Measurements from ENCODE around the gene FPGS.

FPGS gene

DNA sequence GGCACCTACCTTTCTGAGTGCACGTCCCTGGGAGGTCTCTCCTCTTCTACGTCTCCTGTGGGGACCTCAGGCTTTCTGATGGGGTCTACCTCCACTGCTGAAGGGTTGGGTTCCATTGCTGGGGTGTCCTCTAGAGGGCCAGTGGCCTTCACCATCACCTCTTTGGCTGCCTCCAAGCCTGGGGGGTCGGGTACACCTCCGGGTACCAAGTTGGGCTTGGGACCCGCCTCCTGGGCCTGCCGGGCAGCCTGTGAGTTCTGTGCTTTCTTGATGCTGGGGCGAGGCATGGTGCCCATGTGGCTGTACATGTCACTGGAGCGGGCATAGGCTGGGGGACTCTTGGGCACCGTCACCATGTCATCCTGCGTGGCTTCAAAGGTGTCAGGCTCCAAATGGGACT lies 28.7 kb upstream of the FPGS start:
- peaks cover 46% of the 10 kb centered on the region for H3K4me1 ChIP-seq (ENCODE audit: control insufficient read depth, low read length)
- H3K79me2 ChIP-seq (ENCODE audit: control insufficient read depth, low read length), result peaks cover 36% of the 10 kb centered on the region
- no peak overlapping the region for H3K27ac ChIP-seq (ENCODE audit: low read depth, low read length)

GRCh38 chr9:127776195-127776923 lies 26.3 kb upstream of the FPGS start:
- Histone ChIP-seq H3K27ac (ENCODE audit: low read depth, low read length) (peak overlapping the region; percentile 96), H3K4me2 (ENCODE audit: low read length) (peak overlapping the region; percentile 97), H3K27me3 (ENCODE audit: control insufficient read depth, low read length) (no peaks in the 10 kb centered on the region), H3K9me3 (ENCODE audit: control insufficient read depth, insufficient read depth, low read length) (no peaks in the 10 kb centered on the region), H3K4me3 (ENCODE audit: low read length) (peak overlapping the region; percentile 95), H3F3A (ENCODE audit: control insufficient read depth, insufficient read depth) (peaks cover 32% of the 10 kb centered on the region), H3K36me3 (ENCODE audit: control insufficient read depth, low read length) (peaks cover 39% of the 10 kb centered on the region), H3K79me2 (ENCODE audit: control insufficient read depth, low read length) (peaks cover 27% of the 10 kb centered on the region), H3K4me1 (ENCODE audit: control insufficient read depth, low read length) (peaks cover 48% of the 10 kb centered on the region), H4K20me1 (ENCODE audit: control insufficient read depth, insufficient read depth, low read depth, low read length) (no peaks in the 10 kb centered on the region), H3K9me2 (replicated peaks; ENCODE audit: control insufficient read depth, low read length) (no peaks in the 10 kb centered on the region)
- TF ChIP-seq CTCF (IDR thresholded peaks at IDR 0.05; ENCODE audit: low read depth, low read length, poor library complexity, severe bottlenecking), result no peak
- no peak for TF ChIP-seq EZH2phosphoT487 (IDR thresholded peaks at IDR 0.05; ENCODE audit: borderline replicate concordance, low read length)

More for the DNA sequence above, 28.7 kb upstream of the FPGS start:
- H3K4me2 ChIP-seq (ENCODE audit: low read length), result no peak overlapping the region
- H3K27me3 ChIP-seq (ENCODE audit: control insufficient read depth, low read length), result no peaks in the 10 kb centered on the region
- peaks cover 8% of the 10 kb centered on the region; the same call in 1 of the 2 replicates for H4K20me1 ChIP-seq (ENCODE audit: control insufficient read depth, insufficient read depth, low read depth, low read length)
- no peaks in the 10 kb centered on the region for H3K9me2 ChIP-seq (replicated peaks; ENCODE audit: control insufficient read depth, low read length)
- H3F3A ChIP-seq (ENCODE audit: control insufficient read depth, insufficient read depth), result peaks cover 12% of the 10 kb centered on the region
- H3K9me3 ChIP-seq (ENCODE audit: control insufficient read depth, insufficient read depth, low read length), result no peaks in the 10 kb centered on the region
- TF ChIP-seq EZH2phosphoT487 (IDR thresholded peaks at IDR 0.05; ENCODE audit: borderline replicate concordance, low read length) (no peak), CTCF (IDR thresholded peaks at IDR 0.05; ENCODE audit: low read depth, low read length, poor library complexity, severe bottlenecking) (no peak)
- H3K36me3 ChIP-seq (ENCODE audit: control insufficient read depth, low read length), result peaks cover 50% of the 10 kb centered on the region
- H3K4me3 ChIP-seq (ENCODE audit: low read length), result no peak overlapping the region

DNA sequence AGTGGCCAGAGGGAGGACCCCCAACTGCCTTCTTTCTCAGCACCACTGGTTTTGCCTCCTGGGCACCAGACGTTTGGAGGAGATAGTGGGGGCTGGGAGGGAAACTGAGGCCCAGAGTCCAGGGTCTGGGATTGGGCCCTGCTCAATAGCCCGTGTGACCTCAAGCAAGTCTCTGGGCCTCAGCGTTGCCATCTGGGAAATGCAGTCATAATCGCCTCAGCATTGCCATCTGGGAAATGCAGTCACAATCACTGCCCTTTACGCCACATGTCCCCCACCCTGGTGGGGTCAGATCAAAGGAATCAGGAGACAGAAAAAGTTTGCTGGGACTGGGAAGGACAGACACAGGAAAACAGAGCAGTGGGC lies 25.8 kb upstream of the FPGS start:
- Histone ChIP-seq H3K36me3 (ENCODE audit: control insufficient read depth, low read length) (peaks cover 35% of the 10 kb centered on the region), H3K4me3 (ENCODE audit: low read length) (peak overlapping the region; percentile 95), H3K4me2 (ENCODE audit: low read length) (peak overlapping the region; percentile 97), H3K79me2 (ENCODE audit: control insufficient read depth, low read length) (peaks cover 27% of the 10 kb centered on the region), H3F3A (ENCODE audit: control insufficient read depth, insufficient read depth) (peaks cover 36% of the 10 kb centered on the region), H3K9me3 (ENCODE audit: control insufficient read depth, insufficient read depth, low read length) (no peaks in the 10 kb centered on the region), H3K9me2 (replicated peaks; ENCODE audit: control insufficient read depth, low read length) (no peaks in the 10 kb centered on the region), H3K4me1 (ENCODE audit: control insufficient read depth, low read length) (peaks cover 48% of the 10 kb centered on the region), H4K20me1 (ENCODE audit: control insufficient read depth, insufficient read depth, low read depth, low read length) (no peaks in the 10 kb centered on the region), H3K27me3 (ENCODE audit: control insufficient read depth, low read length) (no peaks in the 10 kb centered on the region), H3K27ac (ENCODE audit: low read depth, low read length) (peak overlapping the region; percentile 96)
- no peak for TF ChIP-seq EZH2phosphoT487 (IDR thresholded peaks at IDR 0.05; ENCODE audit: borderline replicate concordance, low read length)
- no peak for TF ChIP-seq CTCF (IDR thresholded peaks at IDR 0.05; ENCODE audit: low read depth, low read length, poor library complexity, severe bottlenecking)

Measured in DOHH2 (cell line).